ENCODE measurements around the gene GADD45B.
"Not testable (repeated sequence)": the region's sequence is repeated elsewhere in the genome, so short reads cannot be mapped to it uniquely, and the experiment has no call there.

Gene GADD45B

DNA sequence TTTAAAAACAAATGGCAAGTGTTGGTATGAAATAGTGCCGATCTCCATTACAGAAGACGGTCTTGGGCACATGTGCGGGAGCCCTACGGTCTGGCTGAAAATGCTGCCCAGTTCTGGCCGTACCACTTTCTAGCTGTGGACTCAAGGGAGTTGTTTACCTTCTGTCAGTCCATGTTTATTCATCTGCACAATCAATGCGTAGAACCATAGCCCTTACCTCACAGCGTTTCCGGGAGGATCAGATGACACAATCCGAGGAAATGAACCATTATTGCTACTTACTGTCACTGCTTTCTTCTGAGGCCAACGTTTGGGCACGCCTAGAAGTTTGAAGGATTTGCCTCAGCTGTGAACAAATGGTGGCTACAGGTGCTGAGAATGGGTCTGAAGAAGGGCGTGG, 31.2 kb downstream of the GADD45B start:
- FAIRE-seq (peak; percentile 68), DNase-seq (ENCODE audit: extremely low spot score, insufficient read length, low read depth) (no peak)

DNA sequence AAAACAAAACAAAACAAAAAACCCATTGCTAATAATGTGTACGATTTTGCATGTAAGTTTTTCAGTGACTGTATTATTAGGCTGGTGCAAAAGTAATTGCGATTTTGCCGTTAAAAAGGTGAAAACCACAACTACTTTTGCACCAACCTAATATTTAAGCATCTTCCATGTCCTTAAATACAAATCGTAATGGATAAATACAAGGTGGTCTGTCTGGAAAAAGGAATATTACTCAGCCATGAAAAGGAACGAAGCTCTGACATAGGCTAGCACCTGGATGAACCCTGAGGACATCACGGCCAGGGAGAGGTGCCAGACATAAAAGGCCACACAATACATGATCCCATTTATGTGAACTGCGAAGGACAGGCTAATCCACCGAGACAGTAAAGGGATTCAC, 33.2 kb downstream of the GADD45B start:
- DNase-seq (ENCODE audit: extremely low spot score, insufficient read length, low read depth) (no peak), FAIRE-seq (no peak)

DNA sequence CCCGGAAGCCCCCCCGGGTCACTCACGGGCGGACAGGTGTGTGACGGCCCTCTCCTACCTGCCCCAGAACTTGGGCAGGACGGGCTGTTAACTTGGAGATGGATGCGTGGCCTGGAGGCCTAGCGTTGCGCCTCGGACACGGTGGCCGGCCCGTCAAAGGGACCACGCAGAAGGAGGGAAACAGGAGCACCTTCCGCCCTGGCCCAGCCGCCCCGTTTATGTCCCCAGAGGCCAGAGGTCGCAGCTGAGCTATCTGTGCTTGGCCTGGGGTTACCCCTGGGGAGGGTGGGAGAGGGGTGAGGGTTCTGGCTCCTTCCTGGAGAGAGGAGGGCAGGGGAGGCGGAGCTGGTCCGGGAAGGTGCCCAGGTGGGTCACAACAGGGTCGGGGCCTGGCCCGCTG, 35.6 kb downstream of the GADD45B start:
- FAIRE-seq (no peak), DNase-seq (ENCODE audit: extremely low spot score, insufficient read length, low read depth) (no peak)

DNA sequence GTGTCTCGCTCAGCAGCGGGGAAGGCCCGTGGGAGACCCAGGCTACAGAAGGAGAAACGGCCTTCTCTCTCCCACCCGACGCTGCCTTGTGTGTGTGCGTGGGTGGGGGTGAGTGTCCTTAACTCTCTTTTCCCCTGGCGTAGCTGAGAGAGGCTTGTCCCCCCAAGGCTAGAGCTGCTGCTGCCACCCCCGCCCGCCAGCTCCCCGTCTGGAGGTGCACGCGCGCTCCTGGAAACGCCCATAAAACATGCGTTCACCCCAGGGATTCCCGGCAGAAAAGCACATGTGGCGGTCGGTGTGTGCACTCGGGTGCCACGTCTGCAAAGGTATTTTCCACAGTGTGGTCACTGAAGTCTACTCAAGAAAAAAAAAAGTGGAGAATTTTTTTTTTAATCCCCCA, 36.1 kb downstream of the GADD45B start:
- peak; percentile 38 for FAIRE-seq
- no peak for DNase-seq (ENCODE audit: extremely low spot score, insufficient read length, low read depth)

DNA sequence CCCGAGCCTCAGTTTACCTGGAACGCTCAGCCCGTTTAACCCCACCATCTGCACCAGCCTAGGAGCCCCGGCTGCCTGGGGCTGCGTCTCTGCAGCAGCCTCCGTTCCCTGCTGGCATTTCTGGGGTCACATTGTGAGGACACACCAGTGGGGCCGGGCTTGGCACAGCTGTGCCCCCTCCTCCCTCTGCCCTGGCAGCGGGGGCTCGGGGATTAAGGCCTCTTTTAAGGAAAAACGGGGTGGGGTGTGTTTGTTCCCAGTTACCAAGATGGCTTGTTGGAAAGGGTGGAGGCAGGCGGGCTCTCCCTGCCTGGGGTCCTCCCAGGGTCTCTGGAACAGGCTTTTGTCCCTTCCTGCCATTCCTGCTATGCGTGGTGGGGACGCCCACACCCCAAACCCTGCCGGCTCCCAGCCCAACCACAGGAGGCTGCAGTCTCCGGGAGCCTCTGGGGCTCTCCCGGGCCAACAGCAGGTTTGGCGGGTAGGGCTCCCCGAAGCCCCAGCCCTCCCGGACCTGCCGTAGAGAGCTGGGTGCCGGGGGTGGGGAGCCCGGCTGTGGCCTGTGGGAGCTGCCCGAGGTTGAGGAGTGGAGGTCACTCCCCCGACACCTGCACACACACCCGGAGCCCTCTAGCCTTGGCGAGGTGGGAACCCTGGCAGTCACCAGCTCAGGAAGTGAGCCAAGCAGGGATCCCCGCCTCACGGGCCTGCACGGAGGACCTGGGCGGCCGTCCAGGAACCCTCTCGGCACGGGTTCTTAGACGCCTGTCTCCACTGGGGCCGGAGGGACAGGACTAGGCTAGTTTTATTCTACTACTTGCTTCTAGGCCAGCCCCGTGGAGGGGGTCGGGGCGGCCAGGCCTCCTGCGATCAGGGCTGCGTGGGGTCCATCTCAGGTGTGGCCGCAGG, 36.9 kb downstream of the GADD45B start:
- FAIRE-seq: no peak
- DNase-seq (ENCODE audit: extremely low spot score, insufficient read length, low read depth): no peak

DNA sequence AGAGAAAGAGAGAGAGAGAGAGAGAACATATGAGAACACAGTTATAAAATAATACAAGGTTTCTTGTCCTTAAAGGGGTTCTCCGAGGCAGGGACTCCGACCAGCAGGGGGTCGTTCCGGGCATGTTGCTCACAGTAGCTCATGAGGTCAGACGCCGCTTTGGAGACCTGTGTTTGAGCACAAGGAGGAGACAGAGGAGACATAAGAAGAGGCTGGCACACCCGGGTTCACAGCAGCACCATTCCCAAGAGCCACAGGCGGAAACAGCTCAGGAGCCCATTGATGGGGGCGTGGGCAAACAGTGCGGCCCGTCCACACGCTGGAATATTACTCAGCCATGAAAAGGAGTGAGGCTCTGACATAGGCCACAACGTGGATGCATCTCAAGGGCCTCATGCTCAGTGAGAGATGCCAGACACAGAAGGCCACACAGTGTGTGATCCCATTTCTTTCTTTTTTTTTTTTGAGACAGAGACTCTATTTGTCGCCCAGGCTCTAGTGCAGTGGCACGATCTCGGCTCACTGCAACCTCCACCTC, 39.1 kb downstream of the GADD45B start:
- no peak for DNase-seq (ENCODE audit: extremely low spot score, insufficient read length, low read depth)
- FAIRE-seq: no peak

DNA sequence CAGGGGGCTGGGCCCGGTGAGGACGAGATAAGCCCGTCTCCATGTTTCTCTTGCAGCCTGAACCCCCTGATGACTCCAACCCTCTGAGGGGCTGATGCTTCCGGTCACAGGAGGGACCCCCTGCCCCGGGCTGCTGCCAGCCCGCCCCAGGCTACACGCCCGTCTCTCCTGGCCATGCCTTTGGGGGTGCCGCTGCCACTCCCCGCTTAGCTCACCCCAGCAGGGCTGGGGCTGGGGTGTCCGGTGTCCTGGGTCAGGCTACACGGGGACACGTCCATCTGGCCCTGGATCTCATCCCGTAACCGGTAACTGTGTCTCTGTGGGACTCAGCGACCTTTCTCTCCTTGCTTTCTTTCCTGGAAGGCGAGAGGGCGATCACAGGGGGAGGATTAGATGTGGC, 40.8 kb downstream of the GADD45B start:
- DNase-seq (ENCODE audit: extremely low spot score, insufficient read length, low read depth) (no peak), FAIRE-seq (no peak)

DNA sequence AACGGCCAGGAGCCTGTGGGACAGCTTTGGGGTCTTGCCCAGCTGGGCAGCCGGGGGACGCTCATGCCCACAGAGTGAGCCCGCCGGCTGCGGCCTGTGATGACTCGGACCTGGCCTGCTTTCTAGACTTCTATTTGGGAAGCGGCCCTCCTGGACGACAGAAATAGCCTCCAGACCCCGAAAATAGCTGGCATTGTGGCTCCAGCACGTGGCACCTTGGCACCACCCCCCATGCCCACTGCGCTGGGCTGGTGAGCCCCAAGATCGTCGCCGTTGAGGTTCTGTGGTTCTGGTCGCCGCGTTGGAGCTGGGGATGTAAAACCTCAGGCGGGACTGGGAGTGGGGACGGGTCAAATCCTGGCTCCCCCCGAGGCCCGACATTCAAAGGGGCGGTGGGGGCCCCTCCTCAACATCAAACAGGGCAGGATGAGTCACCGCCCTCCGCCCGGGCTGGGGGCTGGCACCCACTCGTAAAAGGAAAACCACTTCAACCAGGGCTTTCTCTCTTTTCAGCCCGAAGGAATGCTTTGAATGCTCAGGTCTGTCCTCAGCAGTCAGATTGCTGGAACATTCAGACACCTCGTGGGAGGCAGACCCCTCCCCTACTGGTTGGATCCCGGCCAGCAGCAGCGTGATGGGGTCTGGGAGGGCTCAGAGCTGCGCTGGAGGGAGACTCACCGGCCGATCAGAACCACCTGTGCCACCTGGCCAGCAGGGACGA, 42.1 kb downstream of the GADD45B start:
- FAIRE-seq: no peak
- DNase-seq (ENCODE audit: extremely low spot score, insufficient read length, low read depth): no peak

DNA sequence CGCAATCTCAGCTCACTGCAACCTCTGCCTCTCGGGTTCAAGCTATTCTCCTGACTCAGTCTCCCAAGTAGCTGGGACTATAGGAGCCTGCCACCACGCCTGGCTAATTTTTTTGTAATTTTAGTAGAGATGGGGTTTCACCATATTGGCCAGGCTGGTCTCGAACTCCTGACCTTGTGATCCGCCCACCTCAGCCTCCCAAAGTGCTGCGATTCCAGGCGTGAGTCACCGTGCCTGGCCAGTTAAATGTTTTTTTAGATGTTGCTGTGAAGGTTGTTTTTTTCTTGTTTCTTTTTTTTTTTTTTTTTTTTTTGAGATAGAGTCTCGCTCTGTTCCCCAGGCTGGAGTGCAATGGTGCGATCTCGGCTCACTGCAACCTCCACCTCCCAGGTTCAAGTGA, 42.9 kb downstream of the GADD45B start:
- not testable (repeated sequence) for FAIRE-seq; DNase-seq (ENCODE audit: extremely low spot score, insufficient read length, low read depth)

DNA sequence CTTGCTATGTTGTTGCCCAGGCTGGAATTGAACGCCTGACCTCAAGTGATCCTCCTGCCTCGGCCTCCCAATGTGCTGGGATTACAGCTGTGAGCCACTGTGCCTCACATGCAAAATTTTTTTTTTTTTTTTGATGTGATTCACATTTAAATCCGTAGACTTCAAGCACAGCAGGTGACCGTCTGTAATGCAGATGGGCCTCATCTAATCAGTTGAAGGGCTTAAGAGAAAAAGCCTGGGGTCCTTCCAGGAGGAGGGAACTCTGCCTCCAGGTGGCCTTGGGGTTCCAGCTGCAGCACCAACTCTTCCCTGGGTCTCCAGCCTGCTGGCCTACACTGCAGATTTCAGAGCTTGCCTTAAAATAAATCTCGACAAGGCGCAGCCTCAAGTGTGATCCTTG, 43.6 kb downstream of the GADD45B start:
- DNase-seq (ENCODE audit: extremely low spot score, insufficient read length, low read depth) (no peak), FAIRE-seq (no peak)

DNA sequence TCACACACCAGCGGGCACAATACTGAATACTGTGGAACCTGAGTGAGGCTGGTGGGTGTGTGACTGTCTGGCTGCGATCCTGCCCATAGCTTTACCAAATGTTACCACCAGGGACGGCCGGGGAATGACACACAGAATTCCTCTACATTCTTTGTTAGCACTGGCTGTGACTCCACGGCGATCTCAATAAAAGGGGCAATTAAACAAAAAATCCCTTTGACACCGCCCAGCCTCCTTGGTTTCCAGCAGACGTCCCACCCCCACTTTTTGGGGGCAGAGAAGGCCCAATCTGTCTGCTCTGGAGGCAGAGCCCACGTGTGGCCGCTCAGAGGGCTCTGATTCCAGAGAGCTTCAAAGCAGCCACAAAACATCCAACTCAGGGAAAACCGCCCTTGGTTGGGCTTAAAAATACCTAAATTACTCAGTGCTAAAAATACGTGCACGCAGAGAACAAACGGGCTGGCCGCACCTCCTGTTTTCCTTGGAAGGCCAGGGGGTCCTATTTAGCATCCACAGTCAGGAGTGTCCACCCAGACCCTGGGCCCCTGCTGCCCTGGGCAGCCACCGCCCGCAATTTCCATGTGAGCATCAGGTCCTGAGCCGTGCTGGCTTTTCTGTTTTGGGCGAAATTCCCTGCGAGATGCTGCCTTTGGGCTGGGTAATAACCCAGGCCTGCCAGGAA, 47.8 kb downstream of the GADD45B start:
- no peak for FAIRE-seq
- DNase-seq (ENCODE audit: extremely low spot score, insufficient read length, low read depth): no peak

DNA sequence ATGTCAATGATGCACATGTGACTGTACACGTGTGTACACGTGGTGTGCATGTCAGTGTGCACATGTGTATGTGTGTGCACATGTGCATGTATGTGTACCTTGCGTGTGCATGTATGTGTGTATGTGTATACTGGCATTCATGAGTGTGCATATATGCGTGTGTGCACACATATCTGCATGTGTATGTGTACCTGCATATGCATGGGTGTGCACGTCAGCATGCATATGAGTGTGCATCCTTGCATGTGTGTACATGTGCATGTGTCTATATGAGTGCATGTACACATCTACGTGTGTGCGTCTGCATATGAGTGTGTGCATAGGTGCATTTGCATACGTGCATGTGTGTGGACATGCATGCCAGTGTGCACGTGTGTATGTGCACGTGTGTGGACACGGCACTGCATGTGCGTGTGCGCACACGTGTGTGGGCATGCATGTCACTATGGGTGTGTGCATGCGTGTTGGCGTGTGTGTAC, 48.5 kb downstream of the GADD45B start:
- FAIRE-seq: no peak
- DNase-seq (ENCODE audit: extremely low spot score, insufficient read length, low read depth): no peak

DNA sequence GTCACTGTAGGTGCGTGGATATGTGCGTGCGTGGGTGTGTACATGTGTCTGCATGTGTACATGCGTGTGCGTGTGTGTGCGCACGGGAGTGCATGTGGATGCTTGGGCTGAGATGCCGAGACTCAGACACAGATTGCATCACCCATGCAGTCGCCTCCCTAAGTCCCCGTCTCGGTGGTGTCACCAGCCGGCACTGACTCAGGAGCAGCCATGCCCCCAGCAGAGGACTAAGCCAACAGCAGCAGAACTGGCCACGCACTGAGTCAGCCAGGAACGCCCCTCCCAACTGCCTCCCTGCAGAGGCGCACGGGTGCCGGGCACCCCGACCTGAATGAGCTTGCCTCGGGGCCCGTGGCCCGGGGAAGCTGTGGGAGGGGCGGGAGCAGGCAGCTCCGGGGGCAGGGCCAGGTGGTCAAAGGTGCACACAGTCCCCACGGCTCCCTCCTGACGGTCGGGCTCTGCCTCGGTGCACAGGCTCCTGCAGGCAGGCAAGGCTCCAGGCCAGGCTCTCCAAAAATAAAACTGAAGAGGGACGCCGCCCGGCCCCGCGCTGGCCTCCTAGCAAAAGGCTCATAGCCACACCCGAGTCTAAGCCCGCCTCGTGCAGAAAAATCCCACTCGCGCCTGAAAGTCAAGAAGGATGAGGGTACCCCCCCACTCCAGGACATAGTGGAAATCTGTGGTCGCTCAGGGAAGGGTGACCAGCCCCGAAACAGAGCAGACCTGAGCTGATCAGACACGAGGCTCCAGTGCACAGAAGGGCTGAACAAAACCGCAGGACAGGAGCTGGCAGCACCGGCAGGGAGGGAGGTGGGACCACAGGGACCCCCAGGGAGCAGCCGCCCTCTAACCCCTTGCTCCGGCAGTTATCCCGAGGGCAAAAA, 49.2 kb downstream of the GADD45B start:
- DNase-seq (ENCODE audit: extremely low spot score, insufficient read length, low read depth): no peak
- FAIRE-seq: no peak

DNA sequence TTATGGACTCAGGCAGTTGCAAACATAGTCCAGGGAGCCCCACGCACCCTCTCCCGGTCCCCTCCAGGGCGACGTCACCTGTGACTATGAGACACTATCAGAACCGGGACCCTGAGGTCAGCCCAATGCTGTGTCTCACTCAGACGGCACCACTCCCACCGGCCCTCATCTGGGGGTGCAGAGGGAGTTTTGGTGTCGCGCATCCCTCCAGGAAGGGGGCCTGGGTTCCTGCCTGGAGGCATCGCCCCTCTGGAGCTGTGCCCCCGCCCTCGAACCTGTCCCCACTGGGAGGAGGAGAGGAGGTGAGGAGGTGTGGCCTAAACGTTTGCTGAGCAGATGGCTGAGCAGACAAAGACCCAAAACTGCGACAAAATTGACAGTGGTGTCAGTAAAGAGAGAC, 51.2 kb downstream of the GADD45B start:
- FAIRE-seq: no peak

DNA sequence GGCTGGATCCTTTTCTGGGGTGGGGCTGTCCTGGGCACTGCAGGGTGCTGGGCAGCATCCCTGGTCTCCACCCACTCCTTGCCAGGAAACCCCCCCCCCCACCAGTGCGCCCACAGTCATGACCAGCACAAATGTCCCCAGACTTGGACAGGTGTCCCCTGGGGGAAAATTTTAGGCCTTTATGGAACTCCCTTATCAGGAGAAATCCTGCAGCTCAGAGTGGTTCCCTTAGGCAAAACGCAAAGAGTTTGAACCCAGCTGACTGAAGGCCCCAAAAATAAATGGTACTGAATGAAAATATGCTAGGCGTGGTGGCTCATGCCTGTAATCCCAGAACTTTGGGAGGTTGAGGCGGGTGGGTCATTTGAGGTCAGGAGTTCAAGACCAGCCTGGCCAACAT, 51.8 kb downstream of the GADD45B start:
- DNase-seq (ENCODE audit: extremely low spot score, insufficient read length, low read depth): no peak
- no peak for FAIRE-seq

More for the DNA sequence above, 51.2 kb downstream of the GADD45B start:
- no peak for DNase-seq (ENCODE audit: extremely low spot score, insufficient read length, low read depth)
